ENCODE data around the gene HPX.
"Not testable (repeated sequence)": the region's sequence is repeated elsewhere in the genome, so short reads cannot be mapped to it uniquely, and the experiment has no call there.

HPX gene

DNA sequence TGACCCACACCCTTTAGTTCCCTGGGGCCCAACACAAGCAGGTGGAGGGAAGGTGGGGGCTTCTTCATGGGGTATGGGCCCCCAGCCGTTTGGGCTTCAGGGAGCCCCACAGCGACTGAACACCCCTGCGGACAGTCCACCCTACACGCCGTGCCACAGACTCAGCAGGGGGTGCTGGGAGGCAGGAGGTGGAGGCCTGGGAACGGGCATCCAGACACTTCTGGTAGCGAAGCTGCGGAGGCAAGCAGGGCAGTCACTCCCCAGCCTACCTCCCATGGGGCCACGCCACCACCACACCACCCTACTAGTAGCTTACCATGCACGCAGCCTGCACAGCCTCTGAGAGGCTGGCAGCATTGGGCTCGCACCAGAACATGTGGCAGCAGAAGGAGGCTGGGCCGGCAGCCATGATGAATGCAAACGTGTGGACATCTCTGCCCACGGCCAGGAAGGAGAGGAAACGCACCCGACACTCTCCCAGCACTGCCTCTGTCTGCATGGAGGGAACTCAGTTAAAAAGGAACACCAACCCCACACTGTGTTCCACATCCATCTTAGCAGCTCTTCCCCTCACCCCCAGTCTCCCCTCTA lies 45.2 kb downstream of the HPX start:
- no peaks in the 10 kb centered on the region for H3K36me3 ChIP-seq (ENCODE audit: insufficient read depth)
- no peak overlapping the region for H3K27ac ChIP-seq
- no peaks in the 10 kb centered on the region for H3K79me2 ChIP-seq (ENCODE audit: insufficient read depth, low read depth)

DNA sequence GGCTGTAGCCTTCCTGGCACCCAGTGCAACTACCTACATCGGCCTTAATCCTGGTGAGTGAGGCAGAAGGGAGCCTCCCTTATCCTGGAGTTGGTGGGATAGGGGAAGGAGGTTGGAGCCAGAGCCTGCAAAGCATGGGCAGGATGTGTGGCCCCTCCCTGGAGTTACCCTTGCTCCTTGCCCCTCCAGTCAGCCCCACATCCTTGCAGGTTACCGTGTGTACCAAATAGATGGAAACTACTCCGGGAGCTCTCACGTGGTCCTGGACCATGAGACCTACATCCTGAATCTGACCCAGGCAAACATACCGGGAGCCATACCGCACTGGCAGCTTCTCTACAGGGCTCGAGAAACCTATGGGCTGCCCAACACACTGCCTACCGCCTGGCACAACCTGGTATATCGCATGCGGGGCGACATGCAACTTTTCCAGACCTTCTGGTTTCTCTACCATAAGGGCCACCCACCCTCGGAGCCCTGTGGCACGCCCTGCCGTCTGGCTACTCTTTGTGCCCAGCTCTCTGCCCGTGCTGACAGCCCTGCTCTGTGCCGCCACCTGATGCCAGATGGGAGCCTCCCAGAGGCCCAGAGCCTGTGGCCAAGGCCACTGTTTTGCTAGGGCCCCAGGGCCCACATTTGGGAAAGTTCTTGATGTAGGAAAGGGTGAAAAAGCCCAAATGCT lies 46.7 kb downstream of the HPX start:
- Histone ChIP-seq H3K4me2 (no peak overlapping the region), H3K27ac (no peak overlapping the region), H4K20me1 (ENCODE audit: insufficient read depth) (no peaks in the 10 kb centered on the region), H2AFZ (ENCODE audit: low read depth) (no peak overlapping the region), H3K36me3 (ENCODE audit: insufficient read depth) (no peaks in the 10 kb centered on the region), H3K4me1 (ENCODE audit: low read depth, poor library complexity, severe bottlenecking) (no peaks in the 10 kb centered on the region), H3K4me3 (IDR thresholded peaks at IDR 0.05; ENCODE audit: insufficient read depth, low read depth, low read length) (no peak overlapping the region), H3K79me2 (ENCODE audit: insufficient read depth, low read depth) (no peaks in the 10 kb centered on the region), H3K9ac (no peak overlapping the region), H3K27me3 (ENCODE audit: insufficient read depth, low read depth) (no peaks in the 10 kb centered on the region)
- TF ChIP-seq, protein P1, sequence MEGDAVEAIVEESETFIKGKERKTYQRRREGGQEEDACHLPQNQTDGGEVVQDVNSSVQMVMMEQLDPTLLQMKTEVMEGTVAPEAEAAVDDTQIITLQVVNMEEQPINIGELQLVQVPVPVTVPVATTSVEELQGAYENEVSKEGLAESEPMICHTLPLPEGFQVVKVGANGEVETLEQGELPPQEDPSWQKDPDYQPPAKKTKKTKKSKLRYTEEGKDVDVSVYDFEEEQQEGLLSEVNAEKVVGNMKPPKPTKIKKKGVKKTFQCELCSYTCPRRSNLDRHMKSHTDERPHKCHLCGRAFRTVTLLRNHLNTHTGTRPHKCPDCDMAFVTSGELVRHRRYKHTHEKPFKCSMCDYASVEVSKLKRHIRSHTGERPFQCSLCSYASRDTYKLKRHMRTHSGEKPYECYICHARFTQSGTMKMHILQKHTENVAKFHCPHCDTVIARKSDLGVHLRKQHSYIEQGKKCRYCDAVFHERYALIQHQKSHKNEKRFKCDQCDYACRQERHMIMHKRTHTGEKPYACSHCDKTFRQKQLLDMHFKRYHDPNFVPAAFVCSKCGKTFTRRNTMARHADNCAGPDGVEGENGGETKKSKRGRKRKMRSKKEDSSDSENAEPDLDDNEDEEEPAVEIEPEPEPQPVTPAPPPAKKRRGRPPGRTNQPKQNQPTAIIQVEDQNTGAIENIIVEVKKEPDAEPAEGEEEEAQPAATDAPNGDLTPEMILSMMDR (conservative IDR thresholded peaks at IDR 0.05; ENCODE audit: low read depth, low read length) = no peak

More for the DNA sequence above, 45.2 kb downstream of the HPX start:
- Histone ChIP-seq H3K4me2 (no peak overlapping the region), H2AFZ (ENCODE audit: low read depth) (no peak overlapping the region), H3K4me1 (ENCODE audit: low read depth, poor library complexity, severe bottlenecking) (no peaks in the 10 kb centered on the region), H4K20me1 (ENCODE audit: insufficient read depth) (no peaks in the 10 kb centered on the region), H3K4me3 (IDR thresholded peaks at IDR 0.05; ENCODE audit: insufficient read depth, low read depth, low read length) (no peak overlapping the region), H3K27me3 (ENCODE audit: insufficient read depth, low read depth) (no peaks in the 10 kb centered on the region), H3K9ac (no peak overlapping the region)
- TF ChIP-seq, protein P1 (conservative IDR thresholded peaks at IDR 0.05; ENCODE audit: low read depth, low read length) = no peak

DNA sequence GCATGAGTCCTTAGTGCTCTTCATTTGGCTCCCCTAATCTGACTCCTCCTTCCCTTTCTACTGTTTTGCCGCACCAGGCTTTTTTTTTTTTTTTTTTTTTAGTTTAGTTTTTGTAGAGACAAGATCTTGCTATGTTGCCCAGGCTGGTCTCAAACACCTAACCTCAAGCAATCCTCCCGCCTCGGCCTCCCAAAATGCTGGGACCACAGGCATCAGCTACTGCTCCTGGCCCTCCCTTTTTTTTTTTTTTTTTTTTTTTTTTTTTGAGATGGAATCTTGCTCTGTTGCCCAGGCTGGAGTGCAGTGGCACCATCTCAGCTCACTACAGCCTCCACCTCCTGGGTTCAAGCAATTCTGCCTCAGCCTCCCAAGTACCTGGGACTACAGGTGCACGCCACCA lies 48.5 kb downstream of the HPX start:
- H3K79me2 ChIP-seq (ENCODE audit: insufficient read depth, low read depth); H4K20me1 ChIP-seq (ENCODE audit: insufficient read depth); H3K27ac ChIP-seq; H3K27me3 ChIP-seq (ENCODE audit: insufficient read depth, low read depth); H3K9ac ChIP-seq; H3K4me2 ChIP-seq; H2AFZ ChIP-seq (ENCODE audit: low read depth); H3K36me3 ChIP-seq (ENCODE audit: insufficient read depth); H3K4me3 ChIP-seq (IDR thresholded peaks at IDR 0.05; ENCODE audit: insufficient read depth, low read depth, low read length); H3K4me1 ChIP-seq (ENCODE audit: low read depth, poor library complexity, severe bottlenecking): not testable (repeated sequence)

DNA sequence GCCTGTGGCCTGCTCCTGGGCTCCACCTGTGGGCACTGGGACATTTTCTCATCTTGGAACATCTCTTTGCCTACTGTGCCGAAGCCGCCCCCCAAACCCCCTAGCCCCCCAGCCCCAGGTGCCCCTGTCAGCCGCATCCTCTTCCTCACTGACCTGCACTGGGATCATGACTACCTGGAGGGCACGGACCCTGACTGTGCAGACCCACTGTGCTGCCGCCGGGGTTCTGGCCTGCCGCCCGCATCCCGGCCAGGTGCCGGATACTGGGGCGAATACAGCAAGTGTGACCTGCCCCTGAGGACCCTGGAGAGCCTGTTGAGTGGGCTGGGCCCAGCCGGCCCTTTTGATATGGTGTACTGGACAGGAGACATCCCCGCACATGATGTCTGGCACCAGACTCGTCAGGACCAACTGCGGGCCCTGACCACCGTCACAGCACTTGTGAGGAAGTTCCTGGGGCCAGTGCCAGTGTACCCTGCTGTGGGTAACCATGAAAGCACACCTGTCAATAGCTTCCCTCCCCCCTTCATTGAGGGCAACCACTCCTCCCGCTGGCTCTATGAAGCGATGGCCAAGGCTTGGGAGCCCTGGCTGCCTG lies 49.2 kb downstream of the HPX start:
- no peak overlapping the region for H3K27ac ChIP-seq
- TF ChIP-seq, protein P1 (conservative IDR thresholded peaks at IDR 0.05; ENCODE audit: low read depth, low read length) = no peak
- no peaks in the 10 kb centered on the region for H4K20me1 ChIP-seq (ENCODE audit: insufficient read depth)
- H3K79me2 ChIP-seq (ENCODE audit: insufficient read depth, low read depth) = no peaks in the 10 kb centered on the region
- H3K4me2 ChIP-seq = no peak overlapping the region
- H3K27me3 ChIP-seq (ENCODE audit: insufficient read depth, low read depth) = no peaks in the 10 kb centered on the region
- no peak overlapping the region for H2AFZ ChIP-seq (ENCODE audit: low read depth)
- no peaks in the 10 kb centered on the region for H3K4me1 ChIP-seq (ENCODE audit: low read depth, poor library complexity, severe bottlenecking)
- no peak overlapping the region for H3K4me3 ChIP-seq (IDR thresholded peaks at IDR 0.05; ENCODE audit: insufficient read depth, low read depth, low read length)
- H3K9ac ChIP-seq = no peak overlapping the region
- no peaks in the 10 kb centered on the region for H3K36me3 ChIP-seq (ENCODE audit: insufficient read depth)
